GM12878 (cell line): Measurements from ENCODE around the gene SNCAIP. TPM values are rescaled to one million over a fixed set of nuclear protein-coding genes. Genes with fewer than 3 reads are reported as not detected.

Experiments
- ATAC-seq: fragments of 200-7000 bp; cut with Tn5 transposase; 3 replicates; pipeline ENCODE4 v1.9.1; 2020; ENCODE audit warnings: mild to moderate bottlenecking, moderate library complexity
- BruUV-seq: library from RNA; stranded (reverse); fragments of 400-500 nt; replicated peaks from 2 replicates; lab custom pipeline; 2021; lab: Mats Ljungman, UMichigan
- CTCF ChIA-PET: fragments of 300-600 bp; sonication (Branson Sonifier 250); formaldehyde crosslinking; extraction: SDS; loops from one replicate; lab custom pipeline; 2021; ENCODE audit warnings: inconsistent platforms; lab: Yijun Ruan, JAX
- POLR2A ChIA-PET: fragments of 350-600 bp; formaldehyde crosslinking; extraction: SDS; loops from one replicate; lab custom pipeline; 2021; ENCODE audit warnings: inconsistent platforms; lab: Charles Lee
- RAD21 ChIA-PET: fragments of 300-600 bp; sonication (Branson Sonifier 250); formaldehyde crosslinking; loops from one replicate; lab custom pipeline; 2023; ENCODE audit warnings: antibody characterized with exemption; ENCODE audit not compliant: unreplicated experiment; lab: Charles Lee
- SMC1A ChIA-PET: fragments of 300-600 bp; sonication (Branson Sonifier 250); formaldehyde crosslinking; loops from one replicate; lab custom pipeline; 2023; ENCODE audit not compliant: unreplicated experiment, uncharacterized antibody; lab: Charles Lee
- DNase-seq: peaks from one replicate; pipeline ENCODE4 v3.0.0-alpha.2; 2011; ENCODE audit warnings: low read depth, low spot score
- FAIRE-seq: peaks from 3 replicates; lab custom pipeline; 2011; peaks lifted over from hg19 to GRCh38; lab: Jason Lieb, UNC
- H2AFZ ChIP-seq: 2 replicates; pipeline ENCODE4 v1.6.0; 2011; ENCODE audit warnings: low read depth, low read length, control low read depth; ENCODE audit not compliant: control insufficient read depth
- H3K27ac ChIP-seq: 2 replicates; pipeline ENCODE4 v1.5.1; 2011; ENCODE audit warnings: control low read depth; ENCODE audit not compliant: control insufficient read depth, insufficient read depth
- H3K27me3 ChIP-seq, 2 experiments: replicated peaks in 1 of 2; 2 replicates each; pipeline versions ENCODE4 v1.6.0 to v1.6.1; 2011; ENCODE audit warnings: low read length in 1 of 2; ENCODE audit not compliant: control insufficient read depth in 2 of 2, insufficient read depth in 2 of 2
- H3K36me3 ChIP-seq, 2 experiments: 2 replicates each; pipeline ENCODE4 v1.5.1; 2011; ENCODE audit warnings: low read length in 1 of 2; ENCODE audit not compliant: control insufficient read depth in 2 of 2, insufficient read depth in 2 of 2
- H3K4me1 ChIP-seq: 2 replicates; pipeline ENCODE4 v1.6.1; 2011; ENCODE audit warnings: mild to moderate bottlenecking, low read length, moderate library complexity, mixed read lengths; ENCODE audit not compliant: control insufficient read depth, insufficient read depth
- H3K4me2 ChIP-seq: 2 replicates; pipeline ENCODE4 v1.6.0; 2011; ENCODE audit warnings: control low read depth; ENCODE audit not compliant: control insufficient read depth, insufficient read depth
- H3K4me3 ChIP-seq: fragments of 200-600 bp; sonication (generic); 2 replicates; pipeline ENCODE4 v1.5.1; 2016
- H3K79me2 ChIP-seq: 2 replicates; pipeline ENCODE4 v1.6.0; 2011; ENCODE audit warnings: low read length; ENCODE audit not compliant: control insufficient read depth, insufficient read depth
- H3K9ac ChIP-seq: 2 replicates; pipeline ENCODE4 v1.8.0; 2011; ENCODE audit warnings: low read length, control low read depth, mixed read lengths; ENCODE audit not compliant: control insufficient read depth, insufficient read depth
- H3K9me3 ChIP-seq: replicated peaks from 3 replicates; pipeline ENCODE4 v1.5.1; 2011; ENCODE audit warnings: mild to moderate bottlenecking, low read length; ENCODE audit not compliant: control insufficient read depth, insufficient read depth
- H4K20me1 ChIP-seq: 2 replicates; pipeline ENCODE4 v1.6.0; 2011; ENCODE audit not compliant: control insufficient read depth, insufficient read depth
- CUX1 ChIP-seq: IDR thresholded peaks from 2 replicates; pipeline ENCODE4 v1.6.1; 2012; ENCODE audit warnings: improper control_type of control experiment, low read depth, low read length; ENCODE audit not compliant: insufficient replicate concordance
- NR2F1 ChIP-seq: fragments of 450-650 bp; conservative IDR thresholded peaks from 2 replicates; pipeline ENCODE4 v1.6.1; 2017; ENCODE audit warnings: mild to moderate bottlenecking
- SREBF1 ChIP-seq: IDR thresholded peaks from 2 replicates; pipeline ENCODE4 v1.6.1; 2012; ENCODE audit warnings: mild to moderate bottlenecking, low read length
- USF2 ChIP-seq: IDR thresholded peaks from 2 replicates; pipeline ENCODE4 v1.6.1; 2011; ENCODE audit warnings: low read depth, low read length, improper control_type of control experiment, borderline replicate concordance
- ZBTB11 ChIP-seq: fragments of 450-650 bp; formaldehyde crosslinking; IDR thresholded peaks from 2 replicates; pipeline ENCODE4 v1.5.0; 2022; ENCODE audit warnings: mild to moderate bottlenecking, missing genetic modification characterization
- ZNF687 ChIP-seq: fragments of 450-650 bp; IDR thresholded peaks from 2 replicates; pipeline ENCODE4 v1.6.1; 2017; ENCODE audit warnings: mild to moderate bottlenecking, moderate library complexity
- WGBS: methylation state at CpG from one replicate; pipeline ENCODE4 v1.1.6; 2016; ENCODE audit warnings: low lambda C conversion rate; ENCODE audit not compliant: insufficient replicate concordance, insufficient coverage; ENCODE audit errors: missing lambda C conversion rate; 5-methylcytosine and 5-hydroxymethylcytosine counted together
- in situ Hi-C: fragments of 300-500 bp; cut with MboI; formaldehyde crosslinking; loops from 9 replicates; pipeline ENCODE4 v1.14.3; 2018; ENCODE audit warnings: mixed read lengths
- intact Hi-C: fragments of 100-400 bp; cut with micrococcal nuclease; formaldehyde crosslinking; loops from one replicate; pipeline ENCODE4 v1.14.2; 2022; ENCODE audit not compliant: unreplicated experiment
- polyA plus RNA-seq, 11 experiments: library from polyadenylated mRNA; depleted of rRNA in 4 of 11; unstranded in 6 of 11; stranded (reverse) in 5 of 11; fragments of >200 nt; fragmentation: Nextera tagmentation in 4 of 11; fragmentation: Illumina TruSeq in 1 of 11; extraction: Ambion mirVana in 4 of 11; extraction: Trizol in 1 of 11; gene quantifications; 1 replicate in 1 of 11; 2 replicates in 10 of 11; pipeline versions ENCODE4 v1.2.1 to v1.2.3, GENCODE V29; 2011 to 2016; ENCODE audit warnings: inconsistent platforms in 2 of 11, missing spikeins in 2 of 11, low read depth in 1 of 11
- total RNA-seq, 4 experiments: library from RNA; depleted of rRNA in 3 of 4; stranded (reverse); fragments of >200 nt in 3 of 4; fragmentation: Illumina TruSeq in 1 of 4; extraction: Trizol in 1 of 4; gene quantifications; 2 replicates each; pipeline versions ENCODE4 v1.2.1 to v1.2.3, GENCODE V29; 2013 to 2021

The SNCAIP gene
- total and polyA plus RNA-seq, 10 of the 15 experiments (the other 5 are each of a cell fraction or from before 2014, with no cell fraction given): 0.03 to 0.62 (median 0.16) TPM; not detected in 1

GRCh38 chr5:122312591-122313406 is 762 bp downstream of the SNCAIP start:
- H3K9ac ChIP-seq: no peak overlapping the region
- ChIA-PET CTCF (interaction anchor here (0.5 to 0.9 kb wide), 2 partner anchors 32 to 233 kb away, joined by 3 read pairs; no protein-coding TSS in a partner anchor), POLR2A (no interaction called here), SMC1A (no interaction called here), RAD21 (no interaction called here)
- H3K79me2 ChIP-seq: no peaks in the 10 kb centered on the region
- ATAC-seq (peak; percentile 22; the same call in 2 of the 3 replicates), DNase-seq (no peak), FAIRE-seq (no peak)
- TF ChIP-seq ZBTB11 (CRISPR knock-in tag) (no peak), ZNF687 (no peak), USF2 (no peak), NR2F1 (no peak), SREBF1 (no peak), CUX1 (no peak)
- no peaks in the 10 kb centered on the region for H3K9me3 ChIP-seq
- no peaks in the 10 kb centered on the region for H4K20me1 ChIP-seq
- 22% methylated on average over 31 of the region's 31 CpGs for WGBS
- in situ Hi-C loops: no loop called here
- no peaks in the 10 kb centered on the region for H3K4me1 ChIP-seq
- intact Hi-C loops: no loop called here
- no peak overlapping the region for H2AFZ ChIP-seq
- H3K4me3 ChIP-seq: no peak overlapping the region; the same call in 1 of the 2 replicates
- no peak overlapping the region for H3K27ac ChIP-seq
- peaks cover 2 to 12% of the 10 kb centered on the region in 2 experiments for H3K27me3 ChIP-seq
- H3K4me2 ChIP-seq: peak overlapping the region; percentile 15
- no peaks in the 10 kb centered on the region for H3K36me3 ChIP-seq
- BruUV-seq: no TSS peak
